MG63 (cell line): ENCODE results near the gene EIF5AL1. TPM values are rescaled to one million over a fixed set of nuclear protein-coding genes. Genes with fewer than 3 reads are reported as not detected.

Source experiments
- DNase-seq: peaks from one replicate; pipeline ENCODE4 v3.0.0-alpha.2; 2020
- H3K27me3 ChIP-seq: fragments of 250-450 bp; sonication (Bioruptor Pico); 2 replicates; pipeline ENCODE4 v1.5.1; 2020; ENCODE audit warnings: mild to moderate bottlenecking, moderate library complexity
- H3K36me3 ChIP-seq: fragments of 250-450 bp; sonication (Bioruptor Pico); 2 replicates; pipeline ENCODE4 v1.5.1; 2020; ENCODE audit warnings: mild to moderate bottlenecking, moderate library complexity
- H3K4me3 ChIP-seq: fragments of 250-450 bp; sonication (Bioruptor Pico); 2 replicates; pipeline ENCODE4 v1.5.1; 2020; ENCODE audit warnings: mild to moderate bottlenecking, moderate library complexity
- H3K9me3 ChIP-seq: fragments of 250-450 bp; sonication (Bioruptor Pico); 2 replicates; pipeline ENCODE4 v1.5.1; 2020; ENCODE audit warnings: mild to moderate bottlenecking, moderate library complexity
- total RNA-seq: library from RNA; depleted of rRNA; stranded (reverse); fragments of >200 nt; shearing (Covaris generic); gene quantifications from 2 replicates; pipeline ENCODE4 v1.2.3, GENCODE V29; 2014; ENCODE audit warnings: low replicate concordance

Gene EIF5AL1
- total RNA-seq, 1 experiment from 2014 or later, result 1.0 TPM

DNA sequence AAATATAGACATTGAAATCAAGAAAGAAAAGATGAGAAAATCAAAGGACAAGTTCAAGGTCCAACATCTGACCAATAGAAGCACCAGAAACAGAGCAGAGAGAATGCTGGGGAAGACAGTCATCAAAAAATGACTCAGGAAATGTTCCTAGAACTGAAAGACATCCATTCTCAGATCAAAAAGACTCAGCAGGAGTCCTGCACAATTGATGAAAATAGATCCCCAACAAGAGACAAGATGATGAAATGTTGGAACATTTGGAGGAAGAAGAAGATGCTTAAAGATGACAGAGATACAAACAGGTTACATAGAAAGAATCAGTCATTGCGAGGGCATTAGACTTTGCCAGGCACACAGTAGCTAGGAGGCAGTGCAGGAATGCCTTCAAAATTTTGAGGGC, 30.0 kb upstream of the EIF5AL1 start:
- Histone ChIP-seq H3K9me3 (0 out of 2 replicates have a peak, but pooled peaks cover 3% of the 10 kb centered on the region), H3K36me3 (no peaks in the 10 kb centered on the region), H3K4me3 (no peak overlapping the region), H3K27me3 (no peaks in the 10 kb centered on the region)
- no peak for DNase-seq

DNA sequence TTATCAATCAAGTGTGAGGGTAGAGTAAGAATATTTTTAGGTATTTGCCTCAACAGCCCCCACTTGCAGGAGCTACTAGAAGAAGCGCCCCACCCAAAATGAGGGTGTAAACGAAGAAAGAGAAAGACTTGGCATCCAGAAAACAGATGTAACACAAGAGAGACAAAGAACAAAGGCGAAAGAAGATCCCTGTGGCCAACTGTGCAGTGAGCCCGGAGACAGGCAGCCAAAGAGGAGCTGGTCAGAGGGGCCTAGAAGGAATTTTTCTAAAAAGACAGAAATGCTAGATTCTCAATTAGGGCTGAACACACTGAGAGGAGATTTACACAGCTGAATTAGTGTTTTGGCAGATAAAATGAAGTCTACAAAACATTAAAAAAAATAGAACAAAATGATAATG, 29.6 kb upstream of the EIF5AL1 start:
- Histone ChIP-seq H3K9me3 (0 out of 2 replicates have a peak, but pooled peaks cover 3% of the 10 kb centered on the region), H3K27me3 (no peaks in the 10 kb centered on the region), H3K4me3 (no peak overlapping the region), H3K36me3 (no peaks in the 10 kb centered on the region)
- no peak for DNase-seq

DNA sequence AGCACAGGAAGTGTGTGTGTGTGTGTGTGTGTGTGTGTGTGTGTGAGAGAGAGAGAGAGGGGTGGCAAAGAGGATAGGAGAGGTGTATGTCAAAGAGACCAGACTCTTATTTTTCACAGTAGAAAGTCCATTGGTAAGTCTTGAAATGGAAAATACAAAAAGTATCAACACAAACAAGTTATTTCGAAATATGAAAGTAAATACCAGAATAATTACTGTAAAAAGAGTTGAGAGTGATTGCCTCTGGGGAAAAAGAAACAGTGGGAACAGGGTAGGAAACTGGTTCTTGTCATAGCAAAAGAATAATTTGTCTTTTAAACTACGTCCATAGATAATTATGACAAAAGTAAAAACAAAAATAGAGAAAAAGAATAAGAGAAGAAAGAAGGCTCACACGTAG, 29.0 kb upstream of the EIF5AL1 start:
- H3K36me3 ChIP-seq, result no peaks in the 10 kb centered on the region
- no peak overlapping the region for H3K4me3 ChIP-seq
- H3K9me3 ChIP-seq, result 0 out of 2 replicates have a peak, but pooled peaks cover 3% of the 10 kb centered on the region
- H3K27me3 ChIP-seq, result no peaks in the 10 kb centered on the region
- DNase-seq, result no peak

DNA sequence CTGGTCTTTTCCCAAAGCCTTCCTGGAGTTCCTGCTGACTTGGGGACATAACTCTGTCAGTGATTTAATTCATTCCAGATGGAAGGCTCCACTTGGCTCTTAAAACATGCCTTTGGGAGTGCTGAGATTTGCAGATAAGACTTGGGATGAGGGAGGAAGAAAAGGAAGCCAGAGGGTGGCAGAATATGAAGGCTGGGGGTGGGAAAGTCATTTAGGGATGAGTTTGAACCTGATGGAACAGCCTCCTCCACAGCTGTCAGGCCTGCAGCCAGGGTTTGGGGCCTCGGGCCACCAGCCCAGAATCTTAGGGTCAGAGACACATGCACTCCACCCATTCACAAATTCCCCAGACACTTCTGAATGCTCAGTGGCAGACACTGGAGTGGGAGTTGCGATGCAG, 28.4 kb upstream of the EIF5AL1 start:
- no peak overlapping the region for H3K4me3 ChIP-seq
- no peaks in the 10 kb centered on the region for H3K27me3 ChIP-seq
- DNase-seq, result no peak
- H3K9me3 ChIP-seq, result 0 out of 2 replicates have a peak, but pooled peaks cover 3% of the 10 kb centered on the region
- no peaks in the 10 kb centered on the region for H3K36me3 ChIP-seq

DNA sequence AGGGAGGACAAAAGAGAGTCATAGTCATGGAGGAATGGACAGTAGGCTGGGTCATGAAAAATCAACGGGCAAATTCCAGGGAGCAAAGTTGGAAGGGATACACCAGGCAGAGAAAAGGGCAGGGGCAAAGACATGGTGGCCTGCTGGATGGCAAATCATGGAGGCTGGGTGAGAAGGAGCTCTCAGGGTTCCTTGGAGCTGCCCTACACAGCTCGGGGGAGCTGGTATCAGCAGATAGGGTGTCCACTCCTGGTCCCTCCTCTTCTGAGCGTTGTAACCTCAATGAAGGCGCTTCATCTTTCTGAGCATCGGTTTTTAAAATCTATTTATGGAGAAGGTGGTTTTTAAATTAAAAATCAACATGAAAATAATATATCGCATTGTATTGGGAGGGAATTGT, 27.9 kb upstream of the EIF5AL1 start:
- H3K9me3 ChIP-seq, result 0 out of 2 replicates have a peak, but pooled peaks cover 3% of the 10 kb centered on the region
- H3K27me3 ChIP-seq, result no peaks in the 10 kb centered on the region
- no peaks in the 10 kb centered on the region for H3K36me3 ChIP-seq
- DNase-seq, result no peak
- no peak overlapping the region for H3K4me3 ChIP-seq

DNA sequence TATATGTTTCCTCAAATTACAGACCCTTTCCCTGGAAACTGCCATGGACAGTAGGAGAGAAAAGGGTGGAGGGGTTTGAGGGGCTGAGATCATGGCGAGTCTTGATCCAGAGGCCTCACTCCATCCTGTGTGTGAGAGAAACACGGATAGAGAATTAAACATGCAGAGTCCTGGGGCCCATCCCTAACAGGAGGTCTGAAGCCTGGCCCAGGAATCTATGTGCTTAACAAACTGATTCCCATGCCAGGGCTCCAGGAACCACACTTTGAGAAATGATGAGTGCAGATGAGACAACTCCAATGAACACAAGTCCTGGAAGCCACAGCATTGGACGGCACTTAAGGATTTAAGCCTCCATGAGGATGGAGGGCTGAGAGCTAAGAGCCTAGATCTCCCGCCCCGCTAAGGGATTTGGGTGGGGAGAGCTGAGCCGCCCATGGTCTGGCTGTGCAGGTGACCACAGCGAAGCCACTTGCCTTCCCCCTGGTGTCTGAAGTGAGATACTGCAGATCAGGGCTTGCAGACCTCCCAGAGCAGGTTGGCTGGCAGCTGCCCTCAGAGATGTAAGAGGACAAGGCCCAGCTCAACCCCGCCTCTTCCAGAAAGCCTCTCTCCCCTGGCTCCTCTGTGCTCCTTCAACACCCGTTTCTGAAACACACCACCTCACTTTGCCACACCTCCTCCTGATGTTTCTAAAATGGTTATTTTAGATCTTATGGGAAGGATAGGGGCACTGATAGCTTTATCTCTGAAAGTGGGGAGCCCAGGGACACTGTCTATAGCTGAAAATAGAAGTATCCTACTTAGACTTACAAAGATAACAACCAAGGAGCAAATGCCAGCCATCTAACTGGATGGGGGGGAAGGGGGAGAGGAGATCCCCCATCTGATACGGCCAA, 24.8 kb upstream of the EIF5AL1 start:
- H3K36me3 ChIP-seq, result no peaks in the 10 kb centered on the region
- H3K4me3 ChIP-seq, result no peak overlapping the region
- H3K27me3 ChIP-seq, result no peaks in the 10 kb centered on the region
- DNase-seq, result peak; percentile 71
- no peaks in the 10 kb centered on the region for H3K9me3 ChIP-seq

DNA sequence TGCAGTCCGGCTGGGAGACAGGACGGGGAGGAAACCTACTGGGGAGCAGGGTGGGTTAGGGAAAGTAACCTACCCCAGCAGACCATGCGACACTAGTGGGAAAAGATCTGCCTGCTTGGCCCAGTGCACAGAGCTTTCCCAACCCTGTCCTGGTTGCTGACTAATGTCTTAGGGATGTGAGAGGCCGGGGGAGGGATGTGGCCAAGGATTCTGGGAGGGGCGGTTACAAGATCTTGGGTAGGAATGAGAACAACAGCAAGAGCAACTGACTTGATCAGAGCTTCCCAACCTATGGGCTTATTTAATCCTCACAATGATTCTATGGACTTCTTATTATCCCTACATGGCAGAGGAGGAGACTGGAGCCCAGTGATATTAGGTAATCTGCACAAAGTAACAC, 24.0 kb upstream of the EIF5AL1 start:
- DNase-seq, result peak; percentile 87

DNA sequence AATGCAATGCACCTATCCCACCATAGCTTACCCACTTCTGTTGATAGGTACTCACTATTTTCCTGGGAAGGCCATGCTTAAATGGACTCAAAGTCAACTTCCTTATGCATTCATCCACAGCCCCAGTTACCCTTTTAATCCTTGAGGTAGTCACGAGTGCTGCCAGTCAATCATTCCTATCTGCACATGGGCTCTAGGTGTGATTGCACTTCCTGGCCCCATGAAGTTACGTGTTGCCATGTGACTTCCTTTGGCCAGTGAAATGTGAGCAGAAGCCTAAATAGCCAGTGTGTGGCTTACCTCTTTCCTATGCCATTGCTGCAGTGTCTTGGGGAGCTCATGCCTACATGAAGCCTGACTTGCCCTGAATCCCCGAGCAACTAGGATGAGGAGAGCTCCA, 23.5 kb upstream of the EIF5AL1 start:
- DNase-seq, result no peak
- no peaks in the 10 kb centered on the region for H3K36me3 ChIP-seq
- H3K27me3 ChIP-seq, result no peaks in the 10 kb centered on the region
- no peaks in the 10 kb centered on the region for H3K9me3 ChIP-seq
- H3K4me3 ChIP-seq, result no peak overlapping the region

More for the DNA sequence above, 24.0 kb upstream of the EIF5AL1 start:
- Histone ChIP-seq H3K9me3 (no peaks in the 10 kb centered on the region), H3K36me3 (no peaks in the 10 kb centered on the region), H3K27me3 (no peaks in the 10 kb centered on the region), H3K4me3 (no peak overlapping the region)

DNA sequence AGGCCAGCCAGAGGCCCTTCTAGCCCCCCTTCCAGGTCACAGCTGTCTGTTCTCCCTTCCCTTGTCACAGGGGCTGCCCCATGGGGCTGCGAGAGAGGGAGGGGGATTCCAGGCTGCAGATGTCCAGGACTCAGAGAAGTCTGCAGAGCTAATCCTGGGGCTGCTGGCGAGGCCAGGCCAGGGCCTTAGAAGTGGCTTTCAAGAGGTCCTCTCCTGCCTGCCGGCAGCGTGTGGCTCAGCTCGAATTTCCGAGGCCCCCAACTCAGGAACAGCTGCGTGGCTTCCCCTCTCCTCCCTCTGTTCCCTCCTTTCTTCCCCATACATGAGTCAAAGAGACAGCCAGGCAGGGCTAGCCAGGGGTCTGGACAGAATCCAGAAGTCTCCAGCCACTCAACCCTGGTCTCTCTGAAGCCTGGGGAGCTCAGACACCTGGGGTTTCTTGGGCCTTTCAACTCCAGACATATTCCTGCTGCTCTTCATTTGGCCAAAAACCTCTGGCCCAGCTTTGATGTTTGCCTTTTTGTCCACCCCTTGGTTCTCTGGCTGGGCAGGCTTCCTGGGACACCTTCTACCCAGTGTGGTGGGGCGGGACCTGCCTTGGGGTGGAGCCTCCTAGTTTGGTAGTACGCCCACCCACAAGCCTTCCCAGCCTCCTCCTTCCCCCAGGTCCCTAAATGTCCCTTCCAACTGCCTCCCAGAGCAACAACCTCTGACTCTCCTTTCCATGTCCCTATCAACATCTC, 21.8 kb upstream of the EIF5AL1 start:
- H3K9me3 ChIP-seq, result no peaks in the 10 kb centered on the region
- H3K4me3 ChIP-seq, result no peak overlapping the region
- no peaks in the 10 kb centered on the region for H3K27me3 ChIP-seq
- peak; percentile 36 for DNase-seq
- H3K36me3 ChIP-seq, result no peaks in the 10 kb centered on the region

DNA sequence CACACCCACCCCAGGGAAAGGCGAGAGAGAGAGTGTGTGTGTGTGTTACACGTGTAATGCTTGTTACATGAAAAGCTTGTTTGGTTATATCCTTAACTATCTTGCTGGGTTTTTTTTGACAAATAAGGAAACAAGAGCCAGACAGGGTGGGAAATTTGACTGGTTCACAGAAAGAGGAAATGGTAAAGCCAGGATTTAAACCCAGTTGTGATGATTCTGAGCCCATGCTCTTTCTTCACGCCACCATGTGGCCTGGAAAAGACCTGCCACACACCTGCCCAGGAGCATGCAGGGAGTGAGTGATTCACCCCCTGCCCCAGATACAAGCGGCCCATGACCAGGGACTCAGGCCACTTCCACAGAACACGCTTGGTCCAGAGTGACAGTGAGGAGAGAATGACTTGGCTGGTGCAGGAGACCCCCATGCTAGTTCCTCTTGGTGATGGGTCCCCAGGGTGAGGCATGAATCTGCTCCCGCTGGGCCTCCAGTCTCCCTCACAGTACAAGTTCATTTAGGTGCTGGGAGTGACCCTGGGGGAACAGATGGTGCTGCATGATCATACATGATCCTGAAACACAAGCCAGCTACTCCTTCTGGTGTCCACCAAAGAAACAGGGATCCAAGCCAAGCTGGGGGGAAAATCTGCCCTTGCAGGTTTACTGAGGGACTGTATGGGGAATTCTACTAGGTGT, 21.0 kb upstream of the EIF5AL1 start:
- Histone ChIP-seq H3K9me3 (no peaks in the 10 kb centered on the region), H3K4me3 (no peak overlapping the region), H3K36me3 (no peaks in the 10 kb centered on the region), H3K27me3 (no peaks in the 10 kb centered on the region)
- no peak for DNase-seq

DNA sequence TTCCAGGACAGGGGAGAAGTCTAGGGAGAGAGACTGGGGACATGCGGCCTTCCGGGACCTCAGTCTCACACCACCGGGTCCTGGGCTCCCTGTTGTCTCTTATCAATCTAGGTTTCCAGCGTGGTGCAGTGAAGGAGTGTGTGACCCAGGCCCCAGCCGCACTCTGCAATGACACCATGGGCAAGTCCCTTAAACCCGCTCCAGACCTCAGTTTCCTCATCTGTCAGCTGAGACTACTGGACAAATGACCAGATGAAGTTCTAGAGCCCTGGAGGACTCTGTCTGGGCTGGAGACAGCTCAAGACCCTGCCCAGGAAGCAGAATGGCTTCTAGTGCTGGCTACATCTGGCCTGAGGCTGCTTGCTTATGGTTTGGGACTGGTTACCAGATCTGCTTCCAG, 20.1 kb upstream of the EIF5AL1 start:
- no peak overlapping the region for H3K4me3 ChIP-seq

DNA sequence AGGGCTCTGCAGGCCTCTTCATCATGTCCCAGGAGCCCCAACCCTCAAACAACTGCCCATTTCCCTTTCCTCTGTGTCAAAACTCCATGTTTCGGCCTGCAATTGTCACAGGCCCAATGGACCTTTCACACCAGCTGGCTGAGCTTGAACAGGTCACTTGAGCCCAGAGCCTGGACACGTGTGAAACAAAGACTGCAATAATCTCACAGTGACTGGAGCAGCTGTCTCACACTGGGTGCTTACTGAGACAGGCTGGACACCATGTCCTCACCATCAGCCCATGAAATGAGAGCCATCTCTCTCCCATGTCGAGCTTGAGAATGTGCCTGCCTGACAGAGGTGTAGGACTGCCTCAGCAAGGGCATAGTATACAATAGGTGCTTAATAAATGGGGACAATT, 19.5 kb upstream of the EIF5AL1 start:
- H3K27me3 ChIP-seq, result no peaks in the 10 kb centered on the region; the same call in 1 of the 2 replicates
- no peaks in the 10 kb centered on the region for H3K36me3 ChIP-seq
- DNase-seq, result no peak
- H3K4me3 ChIP-seq, result no peak overlapping the region
- H3K9me3 ChIP-seq, result no peaks in the 10 kb centered on the region

More for the DNA sequence above, 20.1 kb upstream of the EIF5AL1 start:
- Histone ChIP-seq H3K36me3 (no peaks in the 10 kb centered on the region), H3K27me3 (no peaks in the 10 kb centered on the region; the same call in 1 of the 2 replicates), H3K9me3 (no peaks in the 10 kb centered on the region)
- no peak for DNase-seq

DNA sequence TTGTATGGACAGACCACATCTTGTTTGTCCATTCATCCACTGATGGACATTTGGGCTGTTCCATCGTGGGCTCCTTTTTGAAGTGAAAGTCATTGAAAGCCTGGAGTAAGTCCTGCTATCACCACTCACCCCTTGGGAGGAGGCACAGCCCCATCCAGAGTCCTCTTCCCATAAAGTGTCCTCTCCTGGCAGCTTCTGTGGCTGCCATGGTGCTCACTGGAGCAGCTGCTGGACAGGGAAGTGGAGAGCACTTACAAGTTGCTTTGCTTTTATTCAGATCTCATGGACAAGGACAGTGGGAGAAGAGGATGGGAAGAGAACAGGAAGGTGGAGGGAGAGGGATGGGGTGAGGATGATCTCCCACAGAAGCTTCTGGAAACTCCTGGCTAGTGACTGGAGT, 18.5 kb upstream of the EIF5AL1 start:
- no peak for DNase-seq
- H3K9me3 ChIP-seq, result no peaks in the 10 kb centered on the region
- no peak overlapping the region for H3K4me3 ChIP-seq
- no peaks in the 10 kb centered on the region; the same call in 1 of the 2 replicates for H3K27me3 ChIP-seq
- H3K36me3 ChIP-seq, result no peaks in the 10 kb centered on the region

DNA sequence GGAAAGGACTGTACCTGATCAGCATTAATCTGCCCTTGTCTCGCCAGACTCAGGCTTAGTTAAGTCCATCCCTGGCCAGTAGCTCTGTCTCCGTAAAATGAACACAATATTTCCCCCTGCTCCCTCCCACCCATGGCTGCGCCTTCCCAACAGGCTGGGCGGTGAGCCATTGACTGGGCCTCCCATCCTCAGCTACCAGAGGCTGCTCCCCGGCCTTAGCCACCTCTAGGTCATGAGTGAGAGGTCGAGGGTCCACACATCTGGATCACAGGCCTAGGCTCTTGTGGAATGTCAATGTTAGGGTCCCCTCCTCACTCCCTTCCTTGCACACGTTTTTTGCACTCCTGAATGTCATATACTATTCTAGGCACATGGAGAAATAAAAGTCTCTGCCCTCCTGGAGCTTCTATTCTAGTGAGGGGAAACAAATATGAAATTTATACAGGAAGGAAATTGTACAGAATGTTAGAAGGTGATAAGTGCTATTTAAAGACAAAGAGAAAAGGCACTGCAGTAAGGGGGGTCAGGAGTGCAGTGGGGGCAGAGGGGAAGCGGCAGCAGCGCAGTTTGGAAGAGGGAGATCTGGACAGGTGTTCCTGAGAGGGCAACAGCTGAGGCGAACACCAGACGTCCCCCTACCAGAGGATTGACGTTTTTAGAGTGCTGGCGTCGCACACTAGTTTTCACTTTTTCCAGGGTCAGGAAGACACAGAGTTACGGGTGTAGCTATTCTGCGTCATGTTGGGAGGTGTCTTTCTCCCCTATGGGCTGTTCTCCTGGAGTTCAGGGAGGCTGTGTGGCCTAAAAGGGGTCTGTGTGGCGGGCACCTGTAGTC, 17.2 kb upstream of the EIF5AL1 start:
- H3K4me3 ChIP-seq, result no peak overlapping the region
- no peaks in the 10 kb centered on the region for H3K36me3 ChIP-seq
- H3K27me3 ChIP-seq, result no peaks in the 10 kb centered on the region; the same call in 1 of the 2 replicates
- H3K9me3 ChIP-seq, result no peaks in the 10 kb centered on the region
- DNase-seq, result no peak

DNA sequence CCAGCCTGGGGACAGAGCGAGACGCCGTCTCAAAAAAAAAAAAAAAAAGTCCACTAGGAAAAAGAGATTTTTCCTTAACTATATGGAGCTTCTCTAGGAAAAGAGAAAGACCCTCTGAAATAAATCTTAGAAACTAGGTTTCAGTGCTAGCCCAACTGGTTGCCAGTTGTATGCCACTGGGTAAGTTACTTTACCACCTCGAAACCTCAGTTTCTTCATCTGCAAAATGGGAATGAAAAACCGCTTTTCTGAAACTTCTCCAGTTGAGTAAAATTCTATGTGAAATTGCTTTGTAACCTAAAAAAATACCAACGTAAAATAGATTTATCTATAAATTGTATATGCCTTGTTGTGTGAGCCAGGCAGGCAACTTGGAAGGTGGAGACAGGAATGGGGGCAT, 16.5 kb upstream of the EIF5AL1 start:
- no peaks in the 10 kb centered on the region for H3K9me3 ChIP-seq
- DNase-seq, result no peak
- no peaks in the 10 kb centered on the region for H3K36me3 ChIP-seq
- H3K4me3 ChIP-seq, result no peak overlapping the region
- no peaks in the 10 kb centered on the region; the same call in 1 of the 2 replicates for H3K27me3 ChIP-seq

DNA sequence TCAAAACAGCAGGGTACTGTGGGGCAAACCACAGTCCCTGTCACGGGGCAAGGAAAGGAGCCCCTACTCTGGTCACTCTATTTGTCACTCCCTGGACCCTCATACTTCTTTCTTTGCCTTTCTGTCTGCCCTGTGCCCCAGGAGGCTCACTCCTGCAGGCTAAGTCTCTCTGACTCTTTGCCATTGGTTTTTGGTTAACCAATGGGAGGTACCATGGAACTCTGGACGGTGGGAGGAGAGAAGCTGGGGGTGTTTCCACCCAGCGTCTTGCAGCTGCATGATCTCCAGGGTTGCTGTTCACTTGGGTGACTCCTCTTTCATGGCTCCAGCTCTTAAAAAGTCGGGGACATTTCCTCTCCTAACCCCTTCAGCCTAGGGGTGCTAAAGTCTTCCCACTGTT, 15.4 kb upstream of the EIF5AL1 start:
- Histone ChIP-seq H3K36me3 (no peaks in the 10 kb centered on the region), H3K27me3 (no peaks in the 10 kb centered on the region; the same call in 1 of the 2 replicates), H3K9me3 (no peaks in the 10 kb centered on the region), H3K4me3 (no peak overlapping the region)
- no peak for DNase-seq
